SHP77 (cell line): ENCODE results near the gene LRP11.
"Not testable (repeated sequence)": the region's sequence is repeated elsewhere in the genome, so short reads cannot be mapped to it uniquely, and the experiment has no call there.

Experiments used
- DNase-seq, 2 experiments: peaks; one replicate each; lab custom pipeline; 2025; lab: John Stamatoyannopoulos, UW

The LRP11 gene

GRCh38 chr6:149897855-149898744, 33.9 kb upstream of the LRP11 start, which contains the start of gene RAET1E:
RAET1E (minus strand) TSS chr6:149898113; CDS start chr6:149890901, 7,212 bp downstream.
- peak in 1 of 2 experiments; percentile 16 for DNase-seq

- DNase-seq, result no peak
These were observed 33.0 kb upstream of the LRP11 start for GRCh38 chr6:149897015-149897697.

- no peak for DNase-seq
These were observed 32.3 kb upstream of the LRP11 start for GRCh38 chr6:149896491-149896890.

- peak; percentile 76 to 86 for DNase-seq
These were observed 31.7 kb upstream of the LRP11 start for GRCh38 chr6:149895833-149896271.

GRCh38 chr6:149895048-149895590, 31.0 kb upstream of the LRP11 start:
- no peak for DNase-seq

- not testable (repeated sequence) for DNase-seq
These were observed 27.7 kb upstream of the LRP11 start for GRCh38 chr6:149891864-149892263.

GRCh38 chr6:149891259-149891658, 27.1 kb upstream of the LRP11 start:
- no peak for DNase-seq

- no peak for DNase-seq
These were observed 26.5 kb upstream of the LRP11 start for GRCh38 chr6:149890629-149891045.

- DNase-seq, result peak in 1 of 2 experiments; percentile 29
These were observed 25.2 kb upstream of the LRP11 start for GRCh38 chr6:149889326-149889725.

- DNase-seq, result no peak
These were observed 24.5 kb upstream of the LRP11 start for GRCh38 chr6:149888659-149889058.

GRCh38 chr6:149888093-149888492, 23.9 kb upstream of the LRP11 start:
- no peak for DNase-seq

- no peak for DNase-seq
These were observed 23.2 kb upstream of the LRP11 start for GRCh38 chr6:149887343-149887742.

GRCh38 chr6:149885888-149886287, 21.7 kb upstream of the LRP11 start:
- no peak for DNase-seq

GRCh38 chr6:149884617-149885016, 20.5 kb upstream of the LRP11 start:
- no peak for DNase-seq

- DNase-seq, result no peak
These were observed 20.1 kb upstream of the LRP11 start for GRCh38 chr6:149884215-149884614.

- DNase-seq, result no peak
These were observed 17.7 kb upstream of the LRP11 start for GRCh38 chr6:149881860-149882259.

- no peak for DNase-seq
These were observed 17.1 kb upstream of the LRP11 start for GRCh38 chr6:149881066-149881766.

GRCh38 chr6:149877659-149878058, 13.5 kb upstream of the LRP11 start:
- no peak for DNase-seq

- DNase-seq, result no peak
These were observed 12.2 kb upstream of the LRP11 start for GRCh38 chr6:149876241-149876933.

GRCh38 chr6:149872233-149872632, 8.1 kb upstream of the LRP11 start:
- DNase-seq, result no peak

- no peak for DNase-seq
These were observed 7.0 kb upstream of the LRP11 start for GRCh38 chr6:149871182-149871581.
